ENCODE measurements around the gene CASK.

Gene CASK

GRCh38 chrX:41589634-41590270 lies 333.6 kb downstream of the CASK start:
- DNase-seq (ENCODE audit: extremely low spot score), result no peak
- ChIA-PET POLR2A (no interaction called here), CTCF (no interaction called here)
- TF ChIP-seq SUZ12 (IDR thresholded peaks at IDR 0.05) (no peak), HDGF (IDR thresholded peaks at IDR 0.05; ENCODE audit: borderline replicate concordance) (no peak), PKNOX1 (IDR thresholded peaks at IDR 0.05) (no peak), ARNT (IDR thresholded peaks at IDR 0.05) (no peak), ZNF384 (IDR thresholded peaks at IDR 0.05) (no peak), SP1 (IDR thresholded peaks at IDR 0.05) (no peak), BHLHE40 (IDR thresholded peaks at IDR 0.05; ENCODE audit: borderline replicate concordance) (no peak), ELF4 (IDR thresholded peaks at IDR 0.05) (no peak), TARDBP (IDR thresholded peaks at IDR 0.05) (no peak), FOXA1 (IDR thresholded peaks at IDR 0.05) (no peak), L3MBTL2 (conservative IDR thresholded peaks at IDR 0.05) (no peak), CTBP1 (IDR thresholded peaks at IDR 0.05; ENCODE audit: borderline replicate concordance) (no peak), NFRKB (IDR thresholded peaks at IDR 0.05) (no peak), LEF1 (IDR thresholded peaks at IDR 0.05; ENCODE audit: borderline replicate concordance) (no peak), FOXK2 (IDR thresholded peaks at IDR 0.05) (no peak), FOXM1 (IDR thresholded peaks at IDR 0.05; ENCODE audit: borderline replicate concordance) (no peak)

- ChIA-PET CTCF (no interaction called here), POLR2A (no interaction called here)
- DNase-seq (ENCODE audit: extremely low spot score), result no peak
- TF ChIP-seq SP1 (IDR thresholded peaks at IDR 0.05), result no peak
- TF ChIP-seq CTBP1 (IDR thresholded peaks at IDR 0.05; ENCODE audit: borderline replicate concordance), result no peak
- no peak for TF ChIP-seq LEF1 (IDR thresholded peaks at IDR 0.05; ENCODE audit: borderline replicate concordance)
- TF ChIP-seq ARNT (IDR thresholded peaks at IDR 0.05), result no peak
- TF ChIP-seq ELF4 (IDR thresholded peaks at IDR 0.05), result no peak
- no peak for TF ChIP-seq NFRKB (IDR thresholded peaks at IDR 0.05)
- TF ChIP-seq FOXK2 (IDR thresholded peaks at IDR 0.05), result no peak
- no peak for TF ChIP-seq L3MBTL2 (conservative IDR thresholded peaks at IDR 0.05)
- no peak for TF ChIP-seq BHLHE40 (IDR thresholded peaks at IDR 0.05; ENCODE audit: borderline replicate concordance)
- no peak for TF ChIP-seq TARDBP (IDR thresholded peaks at IDR 0.05)
- no peak for TF ChIP-seq SUZ12 (IDR thresholded peaks at IDR 0.05)
- no peak for TF ChIP-seq PKNOX1 (IDR thresholded peaks at IDR 0.05)
- no peak for TF ChIP-seq ZNF384 (IDR thresholded peaks at IDR 0.05)
- TF ChIP-seq FOXA1 (IDR thresholded peaks at IDR 0.05), result no peak
- no peak for TF ChIP-seq HDGF (IDR thresholded peaks at IDR 0.05; ENCODE audit: borderline replicate concordance)
- TF ChIP-seq FOXM1 (IDR thresholded peaks at IDR 0.05; ENCODE audit: borderline replicate concordance), result no peak
These were observed 335.1 kb downstream of the CASK start for GRCh38 chrX:41588271-41588670.

- CTCF ChIA-PET, result no interaction called here
- POLR2A ChIA-PET, result no interaction called here
- DNase-seq (ENCODE audit: extremely low spot score), result no peak
- TF ChIP-seq PKNOX1 (IDR thresholded peaks at IDR 0.05) (no peak), LEF1 (IDR thresholded peaks at IDR 0.05; ENCODE audit: borderline replicate concordance) (no peak), ARNT (IDR thresholded peaks at IDR 0.05) (no peak), ELF4 (IDR thresholded peaks at IDR 0.05) (no peak), FOXA1 (IDR thresholded peaks at IDR 0.05) (no peak), TARDBP (IDR thresholded peaks at IDR 0.05) (no peak), ZNF384 (IDR thresholded peaks at IDR 0.05) (no peak), NFRKB (IDR thresholded peaks at IDR 0.05) (no peak), SP1 (IDR thresholded peaks at IDR 0.05) (no peak), L3MBTL2 (conservative IDR thresholded peaks at IDR 0.05) (no peak), CTBP1 (IDR thresholded peaks at IDR 0.05; ENCODE audit: borderline replicate concordance) (no peak), FOXM1 (IDR thresholded peaks at IDR 0.05; ENCODE audit: borderline replicate concordance) (no peak), HDGF (IDR thresholded peaks at IDR 0.05; ENCODE audit: borderline replicate concordance) (no peak), BHLHE40 (IDR thresholded peaks at IDR 0.05; ENCODE audit: borderline replicate concordance) (no peak), FOXK2 (IDR thresholded peaks at IDR 0.05) (no peak), SUZ12 (IDR thresholded peaks at IDR 0.05) (no peak)
These were observed 342.8 kb downstream of the CASK start for GRCh38 chrX:41580423-41581064.

- POLR2A ChIA-PET, result no interaction called here
- TF ChIP-seq ARNT (IDR thresholded peaks at IDR 0.05) (no peak), ELF4 (IDR thresholded peaks at IDR 0.05) (no peak)
- CTCF ChIA-PET, result no interaction called here
- no peak for DNase-seq (ENCODE audit: extremely low spot score)
These were observed 359.5 kb downstream of the CASK start for GRCh38 chrX:41563876-41564275.

GRCh38 chrX:41561045-41561444 lies 362.3 kb downstream of the CASK start:
- POLR2A ChIA-PET, result no interaction called here
- no peak for DNase-seq (ENCODE audit: extremely low spot score)

GRCh38 chrX:41559235-41560052 lies 363.9 kb downstream of the CASK start:
- POLR2A ChIA-PET, result no interaction called here
- CTCF ChIA-PET, result no interaction called here
- no peak for DNase-seq (ENCODE audit: extremely low spot score)
- TF ChIP-seq ELF4 (IDR thresholded peaks at IDR 0.05), result no peak
- TF ChIP-seq CTBP1 (IDR thresholded peaks at IDR 0.05; ENCODE audit: borderline replicate concordance), result no peak
- TF ChIP-seq TARDBP (IDR thresholded peaks at IDR 0.05), result no peak
- TF ChIP-seq SUZ12 (IDR thresholded peaks at IDR 0.05), result no peak
- no peak for TF ChIP-seq HDGF (IDR thresholded peaks at IDR 0.05; ENCODE audit: borderline replicate concordance)
- TF ChIP-seq BHLHE40 (IDR thresholded peaks at IDR 0.05; ENCODE audit: borderline replicate concordance), result no peak
- no peak for TF ChIP-seq ZNF384 (IDR thresholded peaks at IDR 0.05)
- TF ChIP-seq ARNT (IDR thresholded peaks at IDR 0.05), result no peak
- no peak for TF ChIP-seq PKNOX1 (IDR thresholded peaks at IDR 0.05)
- no peak for TF ChIP-seq L3MBTL2 (conservative IDR thresholded peaks at IDR 0.05)

More at GRCh38 chrX:41561045-41561444, 362.3 kb downstream of the CASK start:
- CTCF ChIA-PET, result no interaction called here
- no peak for TF ChIP-seq L3MBTL2 (conservative IDR thresholded peaks at IDR 0.05)
